Keratinocyte (primary cell): ENCODE data around the gene TLK1. TPM values are rescaled to one million over a fixed set of nuclear protein-coding genes. Genes with fewer than 3 reads are reported as not detected.

Source experiments
- DNase-seq: peaks from one replicate; pipeline ENCODE4 v3.0.0-alpha.2; 2011; ENCODE audit warnings: low read depth, missing footprints, low spot score
- FAIRE-seq: peaks from 2 replicates; lab custom pipeline; 2011; peaks lifted over from hg19 to GRCh38; lab: Jason Lieb, UNC
- H2AFZ ChIP-seq: 2 replicates; pipeline ENCODE4 v1.6.0; 2012; ENCODE audit warnings: low read length, control low read depth, inconsistent platforms; ENCODE audit not compliant: control insufficient read depth
- H3K27ac ChIP-seq: 2 replicates; pipeline ENCODE4 v1.5.1; 2011; ENCODE audit warnings: low read length; ENCODE audit not compliant: control insufficient read depth, insufficient read depth
- H3K27me3 ChIP-seq: 3 replicates; pipeline ENCODE4 v1.6.0; 2011; ENCODE audit warnings: low read length; ENCODE audit not compliant: control insufficient read depth, insufficient read depth; ENCODE audit errors: extremely low read depth
- H3K36me3 ChIP-seq, 2 experiments: 2 replicates in 1 of 2; 3 replicates in 1 of 2; pipeline ENCODE4 v1.5.1; 2011; ENCODE audit warnings: low read length in 2 of 2, mild to moderate bottlenecking in 1 of 2; ENCODE audit not compliant: control insufficient read depth in 2 of 2, insufficient read depth in 2 of 2; ENCODE audit errors: extremely low read depth in 1 of 2
- H3K4me1 ChIP-seq: 3 replicates; pipeline ENCODE4 v1.5.1; 2011; ENCODE audit warnings: low read length; ENCODE audit not compliant: control insufficient read depth, insufficient read depth; ENCODE audit errors: extremely low read depth
- H3K4me2 ChIP-seq: 3 replicates; pipeline ENCODE4 v1.6.0; 2011; ENCODE audit warnings: low read depth, low read length; ENCODE audit not compliant: control insufficient read depth, insufficient read depth; ENCODE audit errors: extremely low read depth
- H3K4me3 ChIP-seq, 3 experiments: fragments of 200-600 bp in 1 of 3; sonication (generic) in 1 of 3; 2 replicates in 2 of 3; 3 replicates in 1 of 3; pipeline ENCODE4 v1.5.1; 2011 to 2016; ENCODE audit warnings: low read length in 3 of 3, mild to moderate bottlenecking in 3 of 3, control low read depth in 2 of 3, inconsistent platforms in 1 of 3, low read depth in 1 of 3, mixed read lengths in 1 of 3, mixed run types in 1 of 3, moderate library complexity in 1 of 3; ENCODE audit not compliant: control insufficient read depth in 2 of 3, insufficient read depth in 2 of 3; ENCODE audit errors: extremely low read depth in 1 of 3
- H3K79me2 ChIP-seq: 2 replicates; pipeline ENCODE4 v1.6.0; 2012; ENCODE audit warnings: low read length; ENCODE audit not compliant: control insufficient read depth, insufficient read depth
- H3K9ac ChIP-seq: 3 replicates; pipeline ENCODE4 v1.6.0; 2011; ENCODE audit warnings: low read length; ENCODE audit not compliant: control insufficient read depth, insufficient read depth; ENCODE audit errors: extremely low read depth
- H3K9me1 ChIP-seq: 3 replicates; pipeline ENCODE4 v1.6.0; 2011; ENCODE audit warnings: low read length; ENCODE audit not compliant: control insufficient read depth, insufficient read depth; ENCODE audit errors: extremely low read depth
- H3K9me3 ChIP-seq: 2 replicates; pipeline ENCODE4 v1.5.1; 2012; ENCODE audit warnings: low read depth, low read length; ENCODE audit not compliant: control insufficient read depth
- H4K20me1 ChIP-seq: 3 replicates; pipeline ENCODE4 v1.6.0; 2011; ENCODE audit warnings: low read length; ENCODE audit not compliant: control insufficient read depth, insufficient read depth; ENCODE audit errors: extremely low read depth
- CTCF ChIP-seq, 3 experiments: IDR thresholded peaks in 1 of 3; conservative IDR thresholded peaks in 1 of 3; optimal IDR thresholded peaks in 1 of 3; 2 replicates in 2 of 3; 3 replicates in 1 of 3; pipeline versions ENCODE3 to v1.5.1; 2011; ENCODE audit warnings: low read length in 3 of 3, mild to moderate bottlenecking in 3 of 3, moderate library complexity in 2 of 3, control low read depth in 1 of 3, inconsistent platforms in 1 of 3; ENCODE audit not compliant: insufficient read depth in 2 of 3; ENCODE audit errors: extremely low read depth in 1 of 3
- EZH2 ChIP-seq: IDR thresholded peaks from one replicate; pipeline ENCODE4 v1.6.1; 2012; ENCODE audit warnings: inconsistent platforms, mild to moderate bottlenecking, low read length, moderate library complexity
- dilution Hi-C: fragments of 300-500 bp; cut with MboI; formaldehyde crosslinking; loops from one replicate; pipeline ENCODE4 v1.7.0; 2020; ENCODE audit warnings: low sequenced_read_pairs; ENCODE audit not compliant: extremely low pct_ligation_motif_present
- polyA minus RNA-seq, 3 experiments: library from RNA; depleted of rRNA, polyadenylated mRNA; stranded (reverse); fragments of >200 nt; gene quantifications; 1 replicate in 1 of 3; 2 replicates in 1 of 3; 3 replicates in 1 of 3; pipeline ENCODE4 v1.2.3, GENCODE V29; 2011
- polyA plus RNA-seq, 5 experiments: library from polyadenylated mRNA; depleted of rRNA in 3 of 5; stranded (reverse) in 3 of 5; stranded (forward) in 1 of 5; unstranded in 1 of 5; fragments of >200 nt; gene quantifications; 1 replicate in 1 of 5; 2 replicates in 3 of 5; 3 replicates in 1 of 5; pipeline versions ENCODE4 v1.2.1 to v1.2.3, GENCODE V29; 2011 to 2012; ENCODE audit warnings: missing spikeins in 2 of 5, low read depth in 1 of 5, low replicate concordance in 1 of 5

The TLK1 gene
- 9.1 to 14.7 TPM (median 11.9 TPM) in 3 replicates for polyA plus RNA-seq
- 87.8 TPM for polyA plus RNA-seq (2011; ENCODE audit: low read depth)
- polyA plus RNA-seq (2011; cell fraction: cytosol; rRNA removed), result 9.8 and 18.7 TPM in 2 replicates
- 13.7 and 18.4 TPM in 2 replicates for polyA plus RNA-seq (2011; cell fraction: nucleus; rRNA removed)
- 14.8 and 18.3 TPM in 2 replicates for polyA plus RNA-seq (2012; ENCODE audit: low replicate concordance)
- 5.1 to 27.4 TPM (median 7.3 TPM) in 3 replicates for polyA minus RNA-seq
- polyA minus RNA-seq (2011; cell fraction: cytosol; rRNA and poly(A)+ RNA removed), result 16.1 TPM
- polyA minus RNA-seq (2011; cell fraction: nucleus; rRNA and poly(A)+ RNA removed), result 13.7 and 35.8 TPM in 2 replicates

- Histone ChIP-seq H3K36me3 (no peaks in the 10 kb centered on the region), H3K27me3 (no peaks in the 10 kb centered on the region), H4K20me1 (no peaks in the 10 kb centered on the region), H3K4me2 (peak within 1 kb of the TSS; percentile 98), H3K9ac (peak within 1 kb of the TSS; percentile 87), H3K9me1 (no peaks in the 10 kb centered on the region), H3K79me2 (peaks cover 49% of the 10 kb centered on the region), H3K9me3 (no peaks in the 10 kb centered on the region), H3K4me3 (peak within 1 kb of the TSS; percentile 87 to 94 (median 91)), H2AFZ (peak within 1 kb of the TSS; percentile 94), H3K4me1 (peaks cover 7% of the 10 kb centered on the region), H3K27ac (peak within 1 kb of the TSS; percentile 85)
- dilution Hi-C loops, result no loop called here
- FAIRE-seq, result no peak
- TF ChIP-seq CTCF (optimal IDR thresholded peaks at IDR 0.05 in 1 of 3, IDR thresholded peaks at IDR 0.05 in 1 of 3, conservative IDR thresholded peaks at IDR 0.05 in 1 of 3; ENCODE audit: extremely low read depth in 1 of 3, insufficient read depth in 2 of 3, low read length in 3 of 3), result peak in 1 of 3 experiments; percentile 18
- no peak for TF ChIP-seq EZH2
- no peak for DNase-seq
These were observed at the start of gene TLK1 for GRCh38 chr2:171160119-171160955. Gene TLK1 (minus strand): TSS chr2:171160893. CDS start chr2:171160428, 465 bp downstream.

GRCh38 chr2:171210216-171210863 is 49.6 kb upstream of the TLK1 start:
- H2AFZ ChIP-seq, result no peak overlapping the region
- H3K4me2 ChIP-seq, result no peak overlapping the region

More at GRCh38 chr2:171210216-171210863, 49.6 kb upstream of the TLK1 start:
- no peak overlapping the region for H3K9ac ChIP-seq
- peaks cover 5% of the 10 kb centered on the region for H3K4me1 ChIP-seq
- H3K9me3 ChIP-seq, result no peaks in the 10 kb centered on the region
- DNase-seq, result no peak
- FAIRE-seq, result no peak
- dilution Hi-C loops, result no loop called here
- H3K4me3 ChIP-seq, result no peak overlapping the region
- no peaks in the 10 kb centered on the region for H3K36me3 ChIP-seq
- no peaks in the 10 kb centered on the region for H3K9me1 ChIP-seq
- no peak overlapping the region for H3K27ac ChIP-seq
- no peaks in the 10 kb centered on the region for H3K79me2 ChIP-seq
- no peaks in the 10 kb centered on the region for H3K27me3 ChIP-seq
- no peaks in the 10 kb centered on the region for H4K20me1 ChIP-seq
- TF ChIP-seq EZH2, result no peak
